Activated CD8-positive, alpha-beta memory T cell treated with anti-CD3 and anti-CD28 coated beads for 4 hours (primary cell): ENCODE measurements around the gene SNAPIN.

ENCODE experiments used
- DNase-seq, 2 donors: peaks; one replicate each; pipeline ENCODE4 v3.0.0-alpha.2; 2020; ENCODE audit warnings: low read depth in 2 of 2

SNAPIN gene

GRCh38 chr1:153678519-153679336 lies 20.2 kb downstream of the SNAPIN start, which contains the start of gene NPR1:
Gene NPR1, plus strand, starts transcription at chr1:153678688. Its CDS starts 421 bp downstream, at chr1:153679109.
- DNase-seq: no peak

- DNase-seq: no peak
Measured at GRCh38 chr1:153679337-153680119, 21.0 kb downstream of the SNAPIN start.

GRCh38 chr1:153680120-153680403 lies 21.6 kb downstream of the SNAPIN start:
- DNase-seq: no peak

GRCh38 chr1:153682730-153683129 lies 24.2 kb downstream of the SNAPIN start:
- no peak for DNase-seq

- DNase-seq: no peak
Measured at GRCh38 chr1:153683854-153684253, 25.4 kb downstream of the SNAPIN start.

- DNase-seq: no peak
Measured at GRCh38 chr1:153684892-153685291, 26.4 kb downstream of the SNAPIN start.

- no peak for DNase-seq
Measured at GRCh38 chr1:153685544-153686340, 27.2 kb downstream of the SNAPIN start.

- no peak for DNase-seq
Measured at GRCh38 chr1:153687346-153688125, 29.0 kb downstream of the SNAPIN start.

- DNase-seq: no peak
Measured at GRCh38 chr1:153688276-153688675, 29.8 kb downstream of the SNAPIN start.

- DNase-seq: no peak
Measured at GRCh38 chr1:153688736-153689328, 30.3 kb downstream of the SNAPIN start.

- no peak for DNase-seq
Measured at GRCh38 chr1:153693466-153693865, 35.0 kb downstream of the SNAPIN start.

GRCh38 chr1:153696741-153697140 lies 38.2 kb downstream of the SNAPIN start:
- no peak for DNase-seq

GRCh38 chr1:153697191-153698019 lies 38.9 kb downstream of the SNAPIN start:
- no peak for DNase-seq

- DNase-seq: no peak
Measured at GRCh38 chr1:153698020-153698922, 39.8 kb downstream of the SNAPIN start.

- DNase-seq: no peak
Measured at GRCh38 chr1:153698923-153699714, 40.6 kb downstream of the SNAPIN start.

- DNase-seq: no peak
Measured at GRCh38 chr1:153699768-153700167, 41.3 kb downstream of the SNAPIN start.

- no peak for DNase-seq
Measured at GRCh38 chr1:153705484-153705883, 47.0 kb downstream of the SNAPIN start.

GRCh38 chr1:153711026-153711425 lies 52.5 kb downstream of the SNAPIN start:
- no peak for DNase-seq
